Glutamatergic neuron (in vitro differentiated cells): Measurements from ENCODE around the gene KLRD1. TPM values are rescaled to one million over a fixed set of nuclear protein-coding genes. Genes with fewer than 3 reads are reported as not detected.

Experiments
- DNase-seq: peaks from one replicate; pipeline ENCODE4 v3.0.0; 2022
- H3K27ac Mint-ChIP-seq: one replicate; pipeline ENCODE4 v1.8.0; 2020; ENCODE audit warnings: mild to moderate bottlenecking, mixed read lengths, inconsistent platforms; ENCODE audit not compliant: unreplicated experiment
- H3K27me3 Mint-ChIP-seq: one replicate; pipeline ENCODE4 v1.8.0; 2020; ENCODE audit warnings: mild to moderate bottlenecking, moderate library complexity, mixed read lengths, inconsistent platforms; ENCODE audit not compliant: unreplicated experiment
- H3K36me3 Mint-ChIP-seq: one replicate; pipeline ENCODE4 v1.8.0; 2020; ENCODE audit warnings: mild to moderate bottlenecking, mixed read lengths, inconsistent platforms; ENCODE audit not compliant: unreplicated experiment
- H3K4me1 Mint-ChIP-seq: one replicate; pipeline ENCODE4 v1.8.0; 2020; ENCODE audit warnings: mild to moderate bottlenecking, low read depth, mixed read lengths, inconsistent platforms; ENCODE audit not compliant: unreplicated experiment
- H3K4me3 Mint-ChIP-seq: one replicate; pipeline ENCODE4 v1.8.0; 2020; ENCODE audit warnings: mild to moderate bottlenecking, mixed read lengths, inconsistent platforms; ENCODE audit not compliant: unreplicated experiment
- H3K9me3 Mint-ChIP-seq: one replicate; pipeline ENCODE4 v1.8.0; 2020; ENCODE audit warnings: mild to moderate bottlenecking, moderate library complexity, mixed read lengths, inconsistent platforms; ENCODE audit not compliant: unreplicated experiment
- CTCF ChIP-seq: fragments of 200-600 bp; sonication (generic); IDR thresholded peaks from one replicate; pipeline ENCODE4 v1.5.0; 2021; ENCODE audit not compliant: partially characterized antibody, unreplicated experiment
- total RNA-seq: library from RNA; stranded (reverse); fragmentation: NEBNext Ultra II Directional; extraction: Animal tissue kit (Norgen Biotek cat#: 25700); gene quantifications from one replicate; pipeline ENCODE4 v1.2.1, GENCODE V29; 2021; ENCODE audit not compliant: unreplicated experiment

KLRD1 gene
- total RNA-seq, 1 donor from 2014 or later = 0.25 TPM

GRCh38 chr12:10278104-10278503 is 29.6 kb upstream of the KLRD1 start:
- no peaks in the 10 kb centered on the region for H3K36me3 Mint-ChIP-seq
- H3K27ac Mint-ChIP-seq = no peak overlapping the region
- no peaks in the 10 kb centered on the region for H3K9me3 Mint-ChIP-seq
- H3K4me3 Mint-ChIP-seq = no peak overlapping the region
- DNase-seq = no peak
- no peaks in the 10 kb centered on the region for H3K27me3 Mint-ChIP-seq
- H3K4me1 Mint-ChIP-seq = no peaks in the 10 kb centered on the region
- TF ChIP-seq CTCF = no peak

GRCh38 chr12:10279937-10280336 is 27.7 kb upstream of the KLRD1 start:
- Mint-ChIP-seq H3K36me3 (no peaks in the 10 kb centered on the region), H3K27ac (no peak overlapping the region), H3K27me3 (no peaks in the 10 kb centered on the region), H3K4me3 (no peak overlapping the region), H3K4me1 (no peaks in the 10 kb centered on the region), H3K9me3 (no peaks in the 10 kb centered on the region)
- DNase-seq = no peak
- no peak for TF ChIP-seq CTCF

- Mint-ChIP-seq H3K9me3 (no peaks in the 10 kb centered on the region), H3K36me3 (no peaks in the 10 kb centered on the region), H3K27ac (no peak overlapping the region), H3K27me3 (no peaks in the 10 kb centered on the region), H3K4me3 (no peak overlapping the region), H3K4me1 (no peaks in the 10 kb centered on the region)
- TF ChIP-seq CTCF = no peak
- DNase-seq = no peak
These were observed 24.6 kb upstream of the KLRD1 start for GRCh38 chr12:10283027-10283426.

- Mint-ChIP-seq H3K27ac (no peak overlapping the region), H3K4me1 (no peaks in the 10 kb centered on the region), H3K9me3 (no peaks in the 10 kb centered on the region), H3K4me3 (no peak overlapping the region), H3K27me3 (no peaks in the 10 kb centered on the region), H3K36me3 (no peaks in the 10 kb centered on the region)
- TF ChIP-seq CTCF = no peak
- no peak for DNase-seq
These were observed 21.8 kb upstream of the KLRD1 start for GRCh38 chr12:10285919-10286318.

GRCh38 chr12:10289005-10289754 is 18.5 kb upstream of the KLRD1 start:
- Mint-ChIP-seq H3K27me3 (no peaks in the 10 kb centered on the region), H3K36me3 (no peaks in the 10 kb centered on the region), H3K27ac (no peak overlapping the region), H3K9me3 (no peaks in the 10 kb centered on the region), H3K4me1 (no peaks in the 10 kb centered on the region), H3K4me3 (no peak overlapping the region)
- no peak for TF ChIP-seq CTCF
- no peak for DNase-seq
